K562 (cell line): ENCODE results near the gene NDUFAF8.

Source experiments
- CEBPB ChIP-seq: fragments of 450-650 bp; IDR thresholded peaks from 2 replicates; pipeline ENCODE4 v1.6.1; 2016; ENCODE audit warnings: missing genetic modification characterization, missing compliant biosample characterization
- CHD4 ChIP-seq: fragments of 200-600 bp; sonication (generic); IDR thresholded peaks from 3 replicates; pipeline ENCODE4 v1.6.1; 2012; ENCODE audit warnings: low read depth, mild to moderate bottlenecking, mixed read lengths, low read length, inconsistent platforms; ENCODE audit not compliant: insufficient read depth, insufficient replicate concordance, poor library complexity, severe bottlenecking
- MAFK ChIP-seq: IDR thresholded peaks from 2 replicates; pipeline ENCODE4 v1.6.1; 2011; ENCODE audit warnings: low read length, improper control_type of control experiment
- MAX ChIP-seq: sonication (generic); formaldehyde crosslinking; IDR thresholded peaks from 2 replicates; pipeline ENCODE4 v1.9.0; 2022; ENCODE audit warnings: mild to moderate bottlenecking, missing genetic modification reagents
- MLLT1 ChIP-seq, 2 experiments: fragments of 450-650 bp; IDR thresholded peaks; 2 replicates each; pipeline ENCODE4 v1.6.1; 2016
- PRDM10 ChIP-seq: fragments of 450-650 bp; IDR thresholded peaks from 2 replicates; pipeline ENCODE4 v1.6.1; 2018; ENCODE audit not compliant: partially characterized antibody
- RBM15 ChIP-seq: fragments of 200-400 bp; formaldehyde crosslinking; IDR thresholded peaks from 2 replicates; pipeline ENCODE4 v1.6.1; 2018; ENCODE audit warnings: mild to moderate bottlenecking, low read length, moderate library complexity; ENCODE audit not compliant: insufficient read depth
- RHOXF2B ChIP-seq: fragments of 250-450 bp; sonication (Bioruptor Pico); conservative IDR thresholded peaks from 2 replicates; pipeline ENCODE4 v1.5.1; 2021
- TAF1 ChIP-seq: IDR thresholded peaks from 2 replicates; pipeline ENCODE4 v1.6.1; 2011; ENCODE audit warnings: mild to moderate bottlenecking, low read length, moderate library complexity; ENCODE audit not compliant: insufficient read depth, control insufficient read depth, severe bottlenecking; ENCODE audit errors: extremely low read depth
- ZNF431 ChIP-seq: sonication (generic); formaldehyde crosslinking; IDR thresholded peaks from 2 replicates; pipeline ENCODE4 v1.8.0; 2022; ENCODE audit warnings: mild to moderate bottlenecking, missing genetic modification reagents
- TF ChIP-seq, protein P1 (sequence below), 2 experiments: fragments of 450-650 bp in 1 of 2; sonication (generic) in 1 of 2; formaldehyde crosslinking in 1 of 2; IDR thresholded peaks in 1 of 2; conservative IDR thresholded peaks in 1 of 2; 2 replicates each; pipeline versions ENCODE4 v1.6.1 to v1.8.1; 2016 to 2023; ENCODE audit warnings: mild to moderate bottlenecking in 2 of 2, moderate library complexity in 2 of 2, inconsistent platforms in 1 of 2, missing genetic modification reagents in 1 of 2
- TF ChIP-seq, protein P2 (sequence below): fragments of 150-350 bp; IDR thresholded peaks from 2 replicates; pipeline ENCODE4 v1.6.1; 2014; ENCODE audit warnings: low read depth, mild to moderate bottlenecking, low read length, borderline replicate concordance

- no peak for TF ChIP-seq CHD4
- TF ChIP-seq CEBPB (tag), result no peak
- TF ChIP-seq TAF1, result no peak
- no peak for TF ChIP-seq MAFK
- TF ChIP-seq MLLT1 (IDR thresholded peaks at IDR 0.05), result no peak
- TF ChIP-seq ZNF431 (CRISPR knock-in tag), result no peak
- TF ChIP-seq RHOXF2B (CRISPR knock-in tag), result no peak
- TF ChIP-seq PRDM10, result no peak
- no peak for TF ChIP-seq MAX
- TF ChIP-seq RBM15, result no peak
- TF ChIP-seq, protein P1, sequence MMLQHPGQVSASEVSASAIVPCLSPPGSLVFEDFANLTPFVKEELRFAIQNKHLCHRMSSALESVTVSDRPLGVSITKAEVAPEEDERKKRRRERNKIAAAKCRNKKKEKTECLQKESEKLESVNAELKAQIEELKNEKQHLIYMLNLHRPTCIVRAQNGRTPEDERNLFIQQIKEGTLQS (IDR thresholded peaks at IDR 0.05), result no peak
- TF ChIP-seq, protein P1 (CRISPR knock-in tag; conservative IDR thresholded peaks at IDR 0.05), result no peak
- TF ChIP-seq, protein P2, sequence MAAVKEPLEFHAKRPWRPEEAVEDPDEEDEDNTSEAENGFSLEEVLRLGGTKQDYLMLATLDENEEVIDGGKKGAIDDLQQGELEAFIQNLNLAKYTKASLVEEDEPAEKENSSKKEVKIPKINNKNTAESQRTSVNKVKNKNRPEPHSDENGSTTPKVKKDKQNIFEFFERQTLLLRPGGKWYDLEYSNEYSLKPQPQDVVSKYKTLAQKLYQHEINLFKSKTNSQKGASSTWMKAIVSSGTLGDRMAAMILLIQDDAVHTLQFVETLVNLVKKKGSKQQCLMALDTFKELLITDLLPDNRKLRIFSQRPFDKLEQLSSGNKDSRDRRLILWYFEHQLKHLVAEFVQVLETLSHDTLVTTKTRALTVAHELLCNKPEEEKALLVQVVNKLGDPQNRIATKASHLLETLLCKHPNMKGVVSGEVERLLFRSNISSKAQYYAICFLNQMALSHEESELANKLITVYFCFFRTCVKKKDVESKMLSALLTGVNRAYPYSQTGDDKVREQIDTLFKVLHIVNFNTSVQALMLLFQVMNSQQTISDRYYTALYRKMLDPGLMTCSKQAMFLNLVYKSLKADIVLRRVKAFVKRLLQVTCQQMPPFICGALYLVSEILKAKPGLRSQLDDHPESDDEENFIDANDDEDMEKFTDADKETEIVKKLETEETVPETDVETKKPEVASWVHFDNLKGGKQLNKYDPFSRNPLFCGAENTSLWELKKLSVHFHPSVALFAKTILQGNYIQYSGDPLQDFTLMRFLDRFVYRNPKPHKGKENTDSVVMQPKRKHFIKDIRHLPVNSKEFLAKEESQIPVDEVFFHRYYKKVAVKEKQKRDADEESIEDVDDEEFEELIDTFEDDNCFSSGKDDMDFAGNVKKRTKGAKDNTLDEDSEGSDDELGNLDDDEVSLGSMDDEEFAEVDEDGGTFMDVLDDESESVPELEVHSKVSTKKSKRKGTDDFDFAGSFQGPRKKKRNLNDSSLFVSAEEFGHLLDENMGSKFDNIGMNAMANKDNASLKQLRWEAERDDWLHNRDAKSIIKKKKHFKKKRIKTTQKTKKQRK, result no peak
These were observed 38.9 kb upstream of the NDUFAF8 start for GRCh38 chr17:81200201-81200600.
